Stimulated activated CD4-positive, alpha-beta T cell treated with anti-CD3 and anti-CD28 coated beads, Interleukin-15, amount 100 ng/mL, for 48 hours (primary cell): ENCODE measurements around the gene LGR6.
A peak's percentile ranks its signal among the peaks of the same experiment; 100 is the strongest.
"Not testable (repeated sequence)": the region's sequence is repeated elsewhere in the genome, so short reads cannot be mapped to it uniquely, and the experiment has no call there.

Experiments used
- DNase-seq, 2 donors: peaks; one replicate each; pipeline ENCODE4 v3.0.0-alpha.2; 2020; ENCODE audit warnings: low read depth in 2 of 2

LGR6 gene

GRCh38 chr1:202160377-202160940 lies 33.1 kb upstream of the LGR6 start, which contains the start of gene PTPN7:
TSS of gene PTPN7 (minus strand) at chr1:202160602. CDS start at chr1:202159402, 1,200 bp downstream.
- DNase-seq: peak; percentile 83 to 88

DNA sequence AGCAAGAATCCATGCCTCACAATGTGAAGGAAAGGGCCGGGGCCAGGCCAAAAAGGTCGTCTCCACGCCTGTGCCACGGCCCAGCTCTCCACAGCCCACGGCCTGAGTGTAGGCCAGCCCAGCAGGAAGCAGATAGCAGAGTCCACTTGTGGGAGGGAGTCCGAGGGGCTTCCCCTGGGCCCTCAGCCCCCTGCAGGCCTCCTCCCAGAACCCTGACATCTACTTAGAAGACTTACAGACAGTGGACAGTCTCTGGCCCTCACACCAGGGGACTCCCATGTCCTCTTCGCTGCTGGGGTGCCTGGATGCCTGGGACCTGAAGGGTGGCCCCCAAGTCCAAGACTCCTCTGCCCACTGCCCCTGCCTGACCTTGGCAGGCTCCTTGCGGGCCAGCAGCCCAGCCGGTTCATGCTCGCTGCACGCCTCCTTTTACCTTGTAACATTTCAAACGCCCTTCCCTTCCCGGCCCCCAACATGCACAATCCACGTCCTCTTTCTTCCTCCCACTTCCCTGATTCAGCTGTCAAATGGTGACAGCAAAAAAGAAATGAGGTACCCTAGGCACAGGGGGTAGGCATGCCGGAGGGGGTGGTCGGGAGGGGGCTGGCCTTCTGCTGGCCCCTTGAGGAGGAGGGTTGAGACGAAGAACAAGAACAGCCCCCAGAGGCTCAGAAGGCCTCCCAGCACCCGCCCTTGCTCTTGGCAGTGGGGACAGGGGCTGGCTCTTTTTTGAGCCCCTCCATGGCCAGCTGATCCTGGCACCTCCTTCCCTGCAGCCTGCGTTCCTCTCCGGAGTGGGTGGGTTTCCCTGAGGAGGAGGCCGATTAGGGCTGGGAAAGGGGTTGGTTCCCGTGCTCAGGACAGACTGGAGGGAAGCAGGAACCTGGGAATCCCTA lies 32.2 kb upstream of the LGR6 start:
- no peak for DNase-seq

DNA sequence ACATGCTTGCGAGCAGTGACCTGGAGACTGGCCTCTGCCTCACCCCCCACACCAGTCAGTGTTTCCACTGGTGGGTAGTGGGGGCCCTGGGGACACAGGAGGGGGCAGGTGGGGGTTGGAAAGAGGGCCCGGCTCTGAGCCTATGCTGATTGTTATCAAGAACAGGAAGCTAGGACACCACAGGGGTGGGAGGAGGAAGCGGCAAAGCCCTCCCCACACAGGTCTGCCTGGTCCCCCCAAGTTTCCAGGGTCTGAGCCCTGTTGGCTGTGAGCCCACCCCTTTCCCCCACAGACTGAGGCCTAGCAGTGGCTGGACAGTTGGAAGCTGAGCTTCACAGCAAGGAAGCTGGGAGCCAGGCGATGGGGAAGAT lies 31.6 kb upstream of the LGR6 start:
- peak in 1 of 2 donors; percentile 54 for DNase-seq

GRCh38 chr1:202162418-202163280 lies 30.9 kb upstream of the LGR6 start:
- DNase-seq: no peak

DNA sequence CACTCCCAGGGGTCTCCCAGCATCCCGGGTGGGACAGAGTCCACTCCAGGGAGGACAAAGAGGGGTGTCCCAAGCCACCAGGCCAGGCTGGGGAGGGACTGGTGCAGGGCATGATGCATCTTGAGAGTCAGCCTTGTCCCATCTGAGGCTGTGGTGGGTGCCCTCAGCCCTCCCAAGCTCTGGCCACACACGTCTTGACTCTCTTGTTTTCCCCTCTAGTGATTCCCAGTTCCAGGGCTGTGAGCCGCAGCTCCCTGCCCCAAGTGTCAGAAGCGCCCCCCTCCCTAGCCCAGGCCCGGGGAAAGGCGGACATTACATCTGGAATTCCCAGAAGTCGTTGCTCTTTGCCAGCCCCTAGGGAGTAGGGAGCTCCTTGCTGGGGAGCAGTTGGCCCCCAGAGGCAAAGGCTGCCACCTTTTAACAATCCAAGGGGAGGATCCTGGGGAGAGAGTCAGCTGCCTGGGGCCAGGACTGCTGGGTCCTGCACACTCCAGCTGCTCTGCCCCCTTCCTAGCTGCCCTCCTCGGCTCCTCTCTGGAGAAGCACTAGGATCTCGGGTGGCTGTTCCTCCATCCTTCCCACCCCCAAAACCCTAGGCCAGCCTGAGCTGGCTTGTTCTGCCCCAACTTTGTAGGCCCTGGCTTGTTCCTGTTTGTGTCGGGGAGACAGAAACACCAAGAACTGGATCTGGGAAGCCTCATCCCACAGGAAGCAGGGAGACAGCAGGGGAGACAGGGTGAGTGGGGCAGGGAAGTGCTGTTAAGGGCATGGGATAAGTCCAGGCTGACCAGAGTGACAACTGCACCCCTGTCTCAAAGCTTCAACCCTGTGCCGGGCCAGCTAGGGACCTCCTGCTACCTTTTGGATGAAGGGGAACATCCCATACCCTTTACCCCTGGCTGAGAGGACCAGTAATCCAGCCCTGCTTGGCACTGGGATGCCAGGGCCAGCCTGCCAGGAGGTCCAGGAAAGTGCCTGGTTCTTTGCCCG lies 30.0 kb upstream of the LGR6 start:
- DNase-seq: no peak

DNA sequence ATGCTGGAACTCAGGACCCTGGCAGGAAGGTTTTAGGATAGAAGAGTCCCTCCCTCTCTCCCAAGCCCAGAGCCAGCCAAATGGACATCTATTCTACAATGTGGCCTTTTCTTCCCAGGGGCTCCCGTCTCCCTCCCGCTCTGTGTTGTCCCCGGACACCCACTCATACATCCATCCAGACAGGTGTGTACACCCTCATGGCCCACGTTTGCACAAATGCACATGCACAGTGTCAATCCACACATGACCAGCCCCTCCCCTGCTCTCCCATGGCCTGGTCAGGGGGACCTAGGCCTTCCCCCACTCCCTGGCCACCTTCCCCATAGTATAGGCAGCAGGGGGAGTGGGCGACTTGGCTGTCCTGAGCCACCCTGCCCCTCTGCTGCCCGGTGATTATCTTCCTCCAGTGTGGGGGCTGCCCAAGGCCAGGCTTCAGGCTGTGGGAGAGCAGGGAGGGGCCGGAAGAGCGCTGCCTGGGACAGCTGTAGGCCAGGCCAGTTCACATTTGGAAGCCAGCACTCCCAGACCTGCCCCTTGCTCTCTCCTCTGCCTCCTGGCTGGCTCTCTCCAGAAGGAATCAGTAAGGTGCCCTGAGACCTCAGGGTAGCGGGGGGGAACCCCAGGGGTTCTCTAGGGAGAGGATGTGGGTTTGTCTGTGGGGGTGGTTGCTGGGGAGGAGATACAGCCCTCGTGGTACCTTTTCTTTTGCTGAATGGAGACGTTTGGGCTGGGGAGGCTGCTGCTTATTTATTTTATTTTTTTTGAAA lies 29.1 kb upstream of the LGR6 start:
- DNase-seq: no peak

DNA sequence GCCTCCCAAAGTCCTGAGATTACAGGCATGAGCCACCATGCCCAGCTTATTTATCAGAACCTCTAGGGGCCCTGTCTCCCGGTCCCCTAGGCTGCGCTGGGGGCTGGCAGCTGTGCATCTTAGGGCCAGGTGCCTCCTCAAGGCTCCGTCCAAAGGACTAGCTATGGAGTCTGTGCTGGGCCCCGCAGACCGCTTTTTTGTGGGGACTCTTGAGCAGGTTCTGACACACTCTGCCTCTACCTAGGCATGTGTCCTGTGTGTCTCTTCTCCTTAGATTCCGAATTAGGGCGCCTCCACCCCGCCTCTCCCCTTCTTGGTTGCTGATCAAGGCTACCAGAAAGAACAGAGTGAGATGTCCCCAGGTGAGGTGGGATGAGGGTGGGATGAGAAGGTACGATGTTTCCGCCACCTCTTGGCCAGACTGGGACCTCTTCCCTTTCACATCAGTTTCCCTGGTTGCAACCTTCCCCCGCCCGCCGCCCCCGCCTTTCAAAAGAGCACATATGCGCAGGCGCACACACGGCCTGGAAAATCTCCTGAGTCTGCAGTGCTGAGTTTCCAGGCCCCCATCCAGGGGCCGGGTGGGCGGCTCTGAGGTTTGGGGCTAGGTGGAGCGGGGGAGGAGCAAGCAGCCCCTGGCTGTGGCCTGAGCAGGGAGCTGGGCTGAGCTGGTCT lies 28.2 kb upstream of the LGR6 start:
- DNase-seq: peak in 1 of 2 donors; percentile 58

DNA sequence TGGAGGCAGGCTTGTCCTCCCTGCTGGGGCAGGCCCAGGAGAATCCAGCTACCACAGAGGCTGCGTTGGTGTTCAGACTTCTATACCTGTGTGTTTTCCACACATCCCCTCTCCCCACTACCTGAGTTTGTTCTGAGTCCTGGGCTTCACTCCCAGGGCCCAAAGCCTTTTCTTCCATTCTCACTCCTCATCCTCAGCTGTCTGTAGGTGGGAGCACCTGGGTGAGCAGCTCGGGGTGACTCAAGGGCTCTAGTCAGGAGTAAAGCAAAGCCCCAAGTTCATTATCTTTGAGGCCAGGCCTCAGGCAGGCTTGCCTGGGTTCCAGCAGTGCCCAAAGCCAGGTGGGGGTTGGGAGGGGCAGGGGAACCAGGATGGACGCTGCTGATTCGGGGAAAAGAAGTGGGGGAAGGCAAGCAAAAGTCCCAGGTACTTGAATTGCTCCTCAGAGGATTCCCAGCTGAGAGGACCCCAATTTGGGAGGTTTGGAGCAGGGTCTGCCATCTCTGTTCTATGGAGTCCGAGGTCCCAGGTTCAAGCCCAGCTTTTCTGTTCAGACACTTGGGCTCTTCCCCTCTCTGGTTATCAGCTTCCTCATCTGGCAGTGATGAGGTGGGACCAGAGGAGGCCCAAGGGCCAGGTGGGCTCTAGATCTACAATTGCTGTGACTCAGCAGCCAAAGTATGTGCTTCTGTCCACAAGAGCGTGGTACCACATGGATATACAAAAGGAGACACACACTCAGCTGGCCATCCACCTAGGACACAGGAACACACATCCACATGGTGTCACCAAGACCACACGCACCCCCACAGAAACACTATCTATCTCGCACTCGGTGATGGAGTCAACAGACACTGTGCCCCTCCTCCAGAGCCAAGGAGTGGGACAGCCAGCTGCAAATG lies 27.4 kb upstream of the LGR6 start:
- DNase-seq: no peak

- DNase-seq: not testable (repeated sequence)
These were observed 26.5 kb upstream of the LGR6 start for GRCh38 chr1:202167054-202167453.

DNA sequence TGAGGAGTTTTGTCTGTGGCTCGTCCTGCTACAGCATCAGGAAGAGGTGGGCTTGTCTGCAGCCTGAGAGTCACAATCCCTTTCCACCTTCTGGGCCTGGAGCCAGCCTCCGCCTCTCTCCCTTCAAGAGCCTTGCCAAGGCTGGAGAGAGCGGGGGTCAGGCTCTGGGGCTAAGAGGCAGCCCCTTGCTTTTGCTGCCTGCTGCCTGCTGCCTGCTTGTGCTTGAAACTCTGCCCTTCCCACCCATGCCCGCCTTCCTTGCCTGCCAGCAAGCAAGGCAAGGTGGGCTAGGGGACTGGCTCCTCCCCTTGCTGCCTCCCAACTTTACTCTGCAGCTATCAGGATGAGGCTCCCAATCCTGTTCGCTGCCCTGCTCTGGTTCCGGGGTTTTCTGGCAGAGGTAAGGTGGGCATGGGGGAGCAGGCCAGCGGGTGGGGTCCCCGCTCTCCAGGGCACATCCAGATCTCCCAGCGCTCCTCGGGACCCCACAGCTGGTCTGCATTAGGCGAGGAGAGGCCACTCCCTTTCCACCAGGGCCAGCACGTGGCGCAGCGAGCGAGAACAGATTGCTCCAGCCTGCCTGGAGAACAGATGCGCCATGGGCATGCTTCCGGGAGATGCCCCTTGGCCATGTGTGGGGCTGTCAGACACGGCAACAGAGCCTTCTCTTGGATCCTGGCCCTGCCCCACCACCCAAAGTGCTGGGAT lies 25.7 kb upstream of the LGR6 start:
- DNase-seq: no peak

- no peak for DNase-seq
These were observed 24.7 kb upstream of the LGR6 start for GRCh38 chr1:202168861-202169260.

GRCh38 chr1:202170726-202171125 lies 22.9 kb upstream of the LGR6 start:
- no peak for DNase-seq

DNA sequence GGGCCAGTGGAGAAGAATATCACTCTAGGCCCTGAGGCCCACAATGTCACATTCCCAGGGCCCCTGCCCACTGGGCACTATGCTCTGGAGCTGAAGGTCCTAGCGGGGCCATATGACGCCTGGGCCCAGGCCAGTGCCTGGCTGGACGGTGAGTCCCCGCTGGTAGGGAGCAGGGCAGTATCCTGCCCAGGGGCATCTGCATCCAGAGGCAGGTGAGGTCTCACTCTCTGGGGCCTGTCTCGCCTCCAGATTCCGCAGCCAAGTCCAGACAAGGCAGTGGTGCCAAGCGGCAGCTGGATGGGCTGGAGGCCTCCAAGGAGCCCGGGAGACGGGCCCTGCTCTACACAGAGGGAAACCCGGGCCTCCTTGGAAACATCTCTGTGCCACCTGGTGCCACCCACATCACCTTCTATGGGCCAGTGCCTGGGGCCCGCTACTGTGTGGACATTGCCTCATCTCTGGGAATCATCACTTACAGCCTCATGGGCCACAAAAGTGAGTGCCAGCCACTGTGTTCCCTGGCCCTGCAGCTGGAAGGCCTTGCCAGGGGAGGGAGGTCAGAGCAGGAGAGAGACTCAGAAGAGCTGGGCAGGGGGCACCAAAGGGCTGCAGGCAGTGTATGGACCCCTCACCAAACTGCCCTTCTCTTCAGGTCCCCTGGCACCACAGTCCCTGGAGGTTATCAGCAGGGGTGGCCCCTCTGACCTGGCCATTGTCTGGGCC lies 22.1 kb upstream of the LGR6 start:
- no peak for DNase-seq

DNA sequence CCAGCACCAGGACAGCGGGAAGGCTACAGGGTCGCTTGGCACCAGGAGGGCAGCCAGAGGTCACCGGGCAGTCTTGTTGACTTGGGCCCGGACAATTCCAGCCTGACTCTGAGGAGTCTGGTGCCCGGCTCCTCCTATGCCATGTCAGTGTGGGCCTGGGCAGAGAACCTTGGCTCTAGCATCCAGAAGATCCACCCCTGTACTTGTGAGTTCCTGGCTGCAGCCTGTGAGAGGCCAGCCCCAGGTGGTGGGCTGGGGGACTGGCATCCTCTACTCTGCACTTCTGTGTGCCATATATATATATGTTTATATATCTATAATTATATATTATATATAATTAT lies 21.6 kb upstream of the LGR6 start:
- no peak for DNase-seq

DNA sequence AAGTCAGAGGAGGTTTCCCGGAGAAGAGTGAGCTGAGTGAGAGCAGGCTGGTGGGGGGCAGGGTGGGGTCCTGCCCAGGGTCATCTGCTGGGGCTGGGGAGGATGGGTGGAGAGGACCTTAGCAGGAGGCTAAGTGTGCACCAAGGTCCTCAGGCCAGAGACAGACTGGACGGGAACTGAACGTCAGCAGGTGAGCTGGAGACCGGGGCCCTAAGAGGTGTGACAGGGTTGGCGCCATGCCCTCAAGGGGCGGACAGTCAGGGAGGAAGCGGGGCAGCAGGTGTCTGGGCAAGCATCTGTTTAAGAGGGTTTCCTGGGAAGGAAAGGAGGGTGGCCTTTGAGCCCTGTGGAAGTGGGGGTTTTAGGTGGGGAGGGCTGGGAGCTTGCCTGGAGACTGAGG lies 19.6 kb upstream of the LGR6 start:
- no peak for DNase-seq

DNA sequence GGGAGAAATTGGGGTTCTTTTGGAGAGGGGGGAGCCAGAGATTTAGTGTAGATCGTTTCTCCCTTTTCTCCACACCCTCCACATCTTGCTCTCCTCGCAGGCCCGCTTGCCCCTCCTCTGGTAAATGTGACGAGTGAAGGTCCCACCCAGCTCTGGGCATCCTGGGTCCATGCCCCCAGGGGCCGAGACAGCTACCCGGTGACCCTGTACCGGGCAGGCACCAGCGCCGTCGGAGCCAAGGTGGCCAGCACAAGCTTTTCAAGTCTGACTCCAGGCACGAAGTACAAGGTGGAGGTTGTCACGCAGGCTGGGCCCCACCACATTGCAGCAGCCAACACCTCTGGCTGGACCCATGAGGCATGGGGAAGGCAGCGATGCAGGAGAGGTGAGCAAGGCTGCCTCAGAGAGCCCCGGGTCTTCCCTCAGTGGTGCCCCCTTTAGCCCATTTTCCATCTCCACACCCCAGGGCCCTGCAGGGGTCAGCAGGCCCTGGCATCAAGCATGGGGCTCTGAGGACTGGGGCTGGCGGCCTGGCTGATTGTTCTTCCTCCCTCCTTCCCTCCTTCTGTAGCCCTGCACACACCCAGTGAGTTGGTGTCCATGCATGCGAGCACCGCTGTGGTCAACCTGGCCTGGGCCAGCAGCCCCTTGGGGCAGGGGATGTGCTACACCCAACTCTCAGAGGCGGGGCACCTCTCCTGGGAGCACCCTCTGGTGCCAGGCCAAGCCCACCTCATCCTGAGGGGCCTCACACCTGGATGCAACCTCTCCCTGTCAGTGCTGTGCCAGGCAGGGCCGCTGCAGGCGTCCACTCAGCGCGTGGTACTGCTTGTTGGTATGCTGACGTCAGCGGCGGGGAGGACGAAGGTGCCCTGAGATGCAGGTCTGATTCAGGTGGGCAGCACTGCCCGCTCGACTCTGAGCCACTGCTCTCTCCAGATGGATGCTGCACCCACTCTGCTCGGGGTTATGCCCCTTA lies 16.4 kb upstream of the LGR6 start:
- no peak for DNase-seq
